HL-60/S4 treated with retinoic acid at 250 ng/mL for 4 days and 3 days (cell line): ENCODE results near the gene STXBP2.
"Not testable (repeated sequence)": the region's sequence is repeated elsewhere in the genome, so short reads cannot be mapped to it uniquely, and the experiment has no call there.

ENCODE experiments used
- in situ Hi-C: fragments of 300-500 bp; cut with MboI; formaldehyde crosslinking; loops from 2 replicates; pipeline ENCODE4 v1.7.0; 2022; ENCODE audit warnings: low sequenced_read_pairs

STXBP2 gene

DNA sequence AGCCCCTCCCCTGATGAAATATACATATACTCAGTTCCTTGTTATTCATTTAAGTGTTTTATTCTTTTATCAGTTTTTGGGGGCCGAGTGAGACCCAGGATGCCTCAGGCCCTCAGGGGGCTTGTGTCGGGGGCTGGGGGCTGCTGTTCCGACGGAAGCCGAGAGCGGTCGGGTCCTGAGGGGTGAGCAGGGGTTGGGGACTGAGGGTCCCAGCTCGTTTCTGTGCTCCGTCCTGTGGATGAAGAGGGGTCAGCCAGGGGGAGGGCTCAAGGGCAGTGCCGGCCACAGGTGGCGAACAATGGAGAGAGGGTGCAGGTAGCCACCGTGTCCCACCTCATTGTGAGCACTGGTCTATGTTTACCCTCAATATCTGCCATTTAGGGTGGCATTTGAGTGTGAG, 5.3 kb upstream of the STXBP2 start:
- in situ Hi-C loops = no loop called here

DNA sequence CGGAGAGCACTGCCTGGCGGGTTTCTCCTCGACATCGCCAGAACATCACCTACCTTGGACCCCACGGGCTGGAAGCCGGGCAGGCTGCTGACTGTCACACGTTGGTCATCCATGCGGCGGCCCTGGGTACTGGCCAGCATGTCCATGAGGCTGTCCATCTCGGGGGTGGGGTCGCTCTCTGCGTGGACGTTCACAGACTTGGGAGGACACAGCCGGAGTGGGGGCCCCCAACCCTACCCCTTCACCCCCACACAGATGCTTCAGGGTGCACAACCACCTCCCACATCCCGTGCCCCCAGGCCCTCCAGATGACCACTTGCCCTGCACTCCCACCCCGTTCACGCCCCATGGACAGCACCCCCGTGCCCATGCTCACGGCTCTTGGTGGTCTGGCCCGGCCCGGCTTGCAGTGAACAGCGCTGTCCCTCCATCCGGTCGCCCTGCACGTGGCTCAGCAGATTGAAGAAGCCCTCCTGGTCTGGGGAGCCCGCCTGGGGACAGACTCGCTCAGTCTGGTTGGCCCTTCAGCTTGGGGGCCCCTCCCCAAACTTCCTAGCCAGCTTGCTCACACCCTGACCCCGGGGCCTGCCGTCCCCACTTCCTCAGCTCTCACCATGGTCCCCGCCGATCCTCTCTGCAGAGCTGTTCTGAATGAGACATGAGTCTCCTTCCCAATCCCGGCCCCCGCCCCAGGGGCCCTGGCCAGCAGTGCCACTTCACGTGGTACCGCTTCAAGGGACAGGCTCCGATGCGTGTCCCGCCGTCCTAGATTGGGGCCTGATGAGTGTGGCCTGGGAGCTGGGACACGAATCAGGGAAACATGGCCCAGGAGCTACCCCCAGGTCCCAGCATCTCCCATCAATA, 4.3 kb upstream of the STXBP2 start:
- in situ Hi-C loops = no loop called here

DNA sequence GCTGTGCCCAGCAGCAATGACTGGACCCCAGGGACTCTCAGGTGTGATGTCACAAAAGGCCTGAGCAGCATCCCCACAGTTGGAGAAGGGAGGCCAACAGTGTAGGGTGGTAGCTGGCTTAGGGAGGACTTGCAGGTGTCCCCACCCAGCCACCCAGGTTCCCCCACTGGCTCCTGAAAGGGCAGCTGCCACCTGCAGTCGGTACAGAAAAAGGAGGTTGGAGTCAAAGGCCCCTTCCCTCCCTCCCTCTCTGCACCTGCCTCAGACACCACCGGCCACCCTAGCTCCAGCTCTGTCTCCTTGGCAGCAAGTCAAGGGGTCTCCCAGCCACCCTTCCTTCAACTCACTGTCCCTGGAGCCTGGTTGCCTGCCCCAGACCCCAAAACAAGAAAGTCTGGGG, 3.2 kb upstream of the STXBP2 start, which contains the start of gene PCP2:
Gene PCP2 (minus strand): TSS at position 22 of the 400 bp plus-strand sequence. CDS start 262 bp downstream, outside the sequence.
- in situ Hi-C loops = no loop called here

GRCh38 chr19:7635670-7636069, 1.2 kb upstream of the STXBP2 start:
- in situ Hi-C loops = no loop called here

- in situ Hi-C loops = no loop called here
Observed at GRCh38 chr19:7636317-7636690, 606 bp upstream of the STXBP2 start.

DNA sequence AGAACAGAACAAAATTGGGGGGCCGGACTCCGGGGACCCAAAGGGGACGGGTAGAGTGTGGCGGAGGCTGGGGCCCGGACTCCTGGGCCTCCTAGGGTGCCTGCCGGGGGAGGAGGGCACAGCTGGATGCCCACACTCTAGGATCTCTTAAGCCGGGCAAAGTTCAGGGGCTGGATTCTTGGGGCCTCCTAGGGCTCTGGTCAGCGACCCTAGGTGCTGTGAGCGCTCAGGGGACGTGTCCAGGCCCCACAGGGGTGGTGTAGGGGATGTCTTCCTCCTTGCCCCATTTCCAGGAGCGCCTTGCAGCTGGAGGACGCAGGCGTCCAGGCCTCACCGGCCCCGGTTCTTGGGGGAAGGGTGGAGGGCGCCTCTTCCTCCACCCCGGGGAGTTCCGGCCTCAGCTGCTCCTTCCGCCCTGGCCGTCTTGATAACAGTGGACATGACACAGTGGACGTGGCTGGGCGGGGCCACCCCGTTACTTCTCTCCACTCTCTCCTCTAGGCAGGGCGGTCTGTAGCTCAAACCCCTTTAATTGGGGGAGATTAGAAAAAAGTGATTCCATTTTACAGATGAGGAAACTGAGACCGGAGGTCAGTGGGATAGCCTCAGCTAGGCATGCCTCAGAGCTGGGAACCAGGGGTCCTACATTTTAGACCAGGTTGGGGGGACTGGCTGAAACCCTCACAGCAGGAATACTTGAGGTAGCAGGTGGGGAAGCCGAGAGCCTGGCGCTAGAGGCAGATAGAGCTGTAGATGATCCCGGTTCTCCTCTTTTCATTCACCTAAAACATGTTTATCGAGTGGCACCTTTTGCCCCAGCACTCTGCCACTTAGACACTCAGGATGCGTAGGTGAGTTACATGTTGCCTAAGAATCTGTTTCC, 705 bp downstream of the STXBP2 start:
- in situ Hi-C loops = no loop called here

DNA sequence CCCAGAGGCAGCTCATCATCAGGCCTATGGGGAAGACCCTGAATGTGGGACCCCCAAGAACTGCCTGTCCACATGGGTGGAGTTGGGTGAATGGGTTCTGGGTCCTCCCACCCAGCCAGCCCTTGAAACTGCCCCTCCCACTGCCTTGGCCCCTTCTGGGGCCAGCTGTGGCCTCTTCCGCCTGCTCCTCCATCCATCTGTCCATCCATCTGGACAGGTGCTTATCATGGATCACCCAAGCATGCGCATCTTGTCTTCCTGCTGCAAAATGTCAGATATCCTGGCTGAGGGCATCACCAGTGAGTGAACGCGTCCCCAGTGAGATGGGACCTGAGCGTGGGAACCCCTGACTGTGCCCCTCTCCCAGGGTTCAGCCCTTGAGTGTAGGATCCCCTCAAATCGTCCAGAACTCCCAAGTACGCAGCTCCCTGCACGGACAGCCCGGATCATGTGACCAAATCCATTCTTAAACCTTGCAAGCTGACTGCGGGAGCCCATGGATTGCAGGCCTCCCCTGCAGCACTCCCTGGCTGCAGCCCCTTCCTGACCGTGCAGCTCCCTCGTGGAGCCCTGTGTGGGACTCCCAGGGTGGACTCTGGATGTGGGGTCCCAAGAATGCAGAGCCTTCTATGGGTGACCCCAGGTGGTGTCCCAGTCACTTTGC, 2.0 kb downstream of the STXBP2 start:
- in situ Hi-C loops = no loop called here

DNA sequence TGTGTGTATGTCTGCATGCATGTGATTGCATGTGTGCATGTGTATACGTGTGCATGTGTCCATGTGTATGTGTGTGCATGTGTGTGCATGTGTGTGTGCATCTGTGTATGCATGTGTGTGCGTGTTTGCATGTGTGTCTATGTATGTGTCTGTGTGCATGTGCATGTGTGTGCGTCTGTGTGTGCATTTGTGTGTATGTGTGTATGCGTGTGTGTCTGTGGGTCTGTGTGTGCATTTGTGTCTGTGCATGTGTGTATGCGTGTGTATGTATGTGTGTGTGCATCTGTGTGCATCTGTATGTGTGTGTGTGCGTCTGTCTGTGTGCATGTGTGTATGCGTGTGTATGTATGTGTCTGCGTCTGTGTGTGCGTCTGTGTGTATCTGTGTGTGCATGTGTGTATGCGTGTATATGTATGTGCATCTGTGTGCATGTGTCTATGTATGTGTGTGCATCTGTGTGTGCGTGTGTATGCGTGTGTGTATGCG, 3.0 kb downstream of the STXBP2 start:
- in situ Hi-C loops = no loop called here

DNA sequence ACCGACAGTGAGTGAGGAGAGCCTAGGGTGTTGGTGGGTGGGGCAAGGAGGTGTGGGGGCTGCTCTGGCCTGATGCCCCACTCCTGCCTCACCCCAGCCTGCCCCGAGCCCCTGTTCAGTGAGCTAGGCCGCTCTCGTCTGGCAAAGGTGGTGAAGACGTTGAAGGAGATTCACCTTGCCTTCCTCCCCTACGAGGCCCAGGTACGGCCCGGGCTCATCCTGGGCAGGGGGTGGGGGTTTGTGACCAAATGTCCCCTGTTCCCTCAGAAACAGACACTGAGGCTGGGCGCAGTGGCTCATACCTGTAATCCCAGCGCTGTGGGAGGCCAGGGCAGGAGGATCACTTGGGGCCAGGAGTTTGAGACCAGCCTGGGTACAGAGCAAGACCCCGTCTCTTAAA, 3.9 kb downstream of the STXBP2 start:
- in situ Hi-C loops = no loop called here

DNA sequence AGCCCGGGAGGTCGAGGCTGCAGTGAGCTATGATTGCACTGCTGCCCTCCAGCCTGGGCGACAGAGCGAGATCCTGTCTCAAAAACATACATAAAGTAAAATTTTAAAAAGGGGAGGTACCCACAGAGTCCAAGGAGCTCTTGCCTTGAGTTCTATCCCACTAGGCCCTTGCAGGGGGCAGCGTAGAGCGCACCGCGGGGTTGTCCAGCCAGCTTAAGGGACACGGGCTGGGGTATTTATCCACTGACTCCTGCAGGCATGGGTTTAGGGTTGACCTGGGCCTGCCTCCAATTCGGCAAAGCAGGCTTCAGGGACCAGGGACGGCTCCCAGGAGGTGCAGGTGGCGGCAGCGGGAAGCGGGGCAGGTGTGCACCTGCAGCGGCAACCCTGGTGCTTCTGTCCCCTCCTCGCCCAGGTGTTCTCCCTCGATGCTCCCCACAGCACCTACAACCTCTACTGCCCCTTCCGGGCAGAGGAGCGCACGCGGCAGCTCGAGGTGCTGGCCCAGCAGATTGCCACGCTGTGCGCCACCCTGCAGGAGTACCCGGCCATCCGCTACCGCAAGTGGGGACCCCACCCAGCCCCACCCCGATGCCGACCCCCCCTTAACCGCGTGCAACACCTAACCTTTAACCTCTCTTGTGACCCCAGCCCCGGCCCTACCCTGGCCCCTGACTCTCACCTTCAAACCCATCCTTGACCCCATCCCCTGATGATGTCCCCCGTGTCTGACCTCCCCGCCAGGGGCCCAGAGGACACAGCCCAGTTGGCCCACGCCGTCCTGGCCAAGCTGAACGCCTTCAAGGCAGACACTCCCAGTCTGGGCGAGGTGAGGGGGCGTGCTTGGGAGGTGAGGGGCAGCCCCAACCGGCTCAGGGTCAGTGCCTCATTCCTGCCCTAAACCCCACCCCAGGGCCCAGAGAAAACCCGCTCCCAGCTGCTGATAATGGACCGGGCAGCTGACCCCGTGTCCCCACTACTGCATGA, 4.7 kb downstream of the STXBP2 start:
- in situ Hi-C loops = no loop called here

GRCh38 chr19:7642295-7643030, 5.6 kb downstream of the STXBP2 start:
- in situ Hi-C loops = no loop called here

- in situ Hi-C loops = no loop called here
Observed at GRCh38 chr19:7643031-7643415, 6.1 kb downstream of the STXBP2 start.

GRCh38 chr19:7643629-7644549, 7.0 kb downstream of the STXBP2 start:
- in situ Hi-C loops = not testable (repeated sequence)

DNA sequence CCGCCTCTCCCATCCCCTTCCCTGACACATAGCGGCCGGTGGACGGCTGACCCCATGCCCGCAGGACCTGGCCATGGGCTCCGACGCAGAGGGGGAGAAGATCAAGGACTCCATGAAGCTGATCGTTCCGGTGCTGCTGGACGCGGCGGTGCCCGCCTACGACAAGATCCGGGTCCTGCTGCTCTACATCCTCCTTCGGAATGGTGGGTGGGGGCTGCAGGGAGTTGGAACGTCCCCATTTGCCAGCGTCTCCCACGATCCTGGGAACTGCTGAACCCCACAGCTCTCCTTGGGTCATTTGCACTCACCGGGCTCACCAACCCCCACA, 7.6 kb downstream of the STXBP2 start:
- in situ Hi-C loops = no loop called here

DNA sequence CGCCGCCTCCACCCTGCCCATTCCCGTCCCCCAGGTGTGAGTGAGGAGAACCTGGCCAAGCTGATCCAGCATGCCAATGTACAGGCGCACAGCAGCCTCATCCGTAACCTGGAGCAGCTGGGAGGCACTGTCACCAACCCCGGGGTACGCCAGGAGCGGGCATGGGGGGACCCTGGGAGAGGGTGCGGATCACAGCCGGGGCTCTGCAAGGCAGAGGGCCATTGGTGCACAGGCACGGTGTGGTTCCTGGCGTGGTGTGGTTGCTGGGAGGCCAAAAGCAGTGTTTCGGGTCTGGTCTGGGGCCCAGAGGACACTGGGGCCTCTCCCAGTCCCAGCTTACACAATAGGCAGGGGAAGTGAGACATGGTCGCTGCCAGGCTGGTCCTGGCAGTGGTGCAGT, 8.3 kb downstream of the STXBP2 start:
- in situ Hi-C loops = no loop called here

DNA sequence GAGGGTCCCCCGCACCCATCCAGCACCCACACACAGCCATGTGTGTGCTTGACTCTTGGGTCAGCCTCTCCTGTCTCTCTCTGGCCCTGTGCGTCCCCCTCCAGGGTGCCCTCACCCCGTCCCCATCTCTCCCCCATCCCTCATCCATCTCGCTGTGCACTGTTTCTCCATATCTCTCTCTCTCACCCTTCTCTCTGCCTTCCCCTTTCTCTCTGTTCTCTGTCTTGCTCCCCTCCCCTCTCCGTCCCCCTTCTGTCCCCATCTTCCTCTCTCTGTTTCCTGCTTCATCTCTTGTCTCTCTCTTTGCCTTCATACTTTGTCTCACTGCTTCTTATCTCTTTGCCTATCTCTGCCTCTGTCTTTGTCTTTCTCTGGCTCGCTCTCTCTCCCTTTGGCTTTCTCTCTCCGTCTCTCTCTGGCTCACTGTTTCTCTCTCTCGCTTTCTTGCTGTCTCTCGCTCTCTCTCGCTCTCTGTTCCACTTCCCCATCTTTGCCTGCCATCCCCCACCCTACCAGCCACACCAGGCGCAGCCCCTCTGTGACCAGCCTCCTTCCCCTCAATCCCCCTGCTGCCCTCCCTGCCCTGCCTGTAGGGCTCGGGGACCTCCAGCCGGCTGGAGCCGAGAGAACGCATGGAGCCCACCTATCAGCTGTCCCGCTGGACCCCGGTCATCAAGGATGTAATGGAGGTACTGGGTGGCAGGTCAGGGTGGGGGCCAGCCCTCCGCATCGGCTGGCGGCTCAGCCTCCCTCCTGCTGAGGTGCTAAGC, 8.9 kb downstream of the STXBP2 start:
- in situ Hi-C loops = no loop called here

DNA sequence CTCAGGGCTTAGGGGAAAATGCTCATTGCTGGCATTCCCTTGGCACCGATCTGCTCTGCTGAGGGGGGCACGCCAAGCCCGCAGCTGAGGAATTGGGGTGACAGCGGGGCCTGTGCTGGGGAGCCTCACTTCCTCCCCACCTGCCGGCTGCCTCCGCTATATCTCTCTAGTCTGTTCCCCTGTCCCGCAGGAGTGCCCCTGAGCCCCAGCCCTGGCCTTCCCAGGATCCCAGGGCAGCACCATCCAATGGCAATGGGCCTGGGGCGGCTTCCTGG, 9.5 kb downstream of the STXBP2 start:
- in situ Hi-C loops = no loop called here

DNA sequence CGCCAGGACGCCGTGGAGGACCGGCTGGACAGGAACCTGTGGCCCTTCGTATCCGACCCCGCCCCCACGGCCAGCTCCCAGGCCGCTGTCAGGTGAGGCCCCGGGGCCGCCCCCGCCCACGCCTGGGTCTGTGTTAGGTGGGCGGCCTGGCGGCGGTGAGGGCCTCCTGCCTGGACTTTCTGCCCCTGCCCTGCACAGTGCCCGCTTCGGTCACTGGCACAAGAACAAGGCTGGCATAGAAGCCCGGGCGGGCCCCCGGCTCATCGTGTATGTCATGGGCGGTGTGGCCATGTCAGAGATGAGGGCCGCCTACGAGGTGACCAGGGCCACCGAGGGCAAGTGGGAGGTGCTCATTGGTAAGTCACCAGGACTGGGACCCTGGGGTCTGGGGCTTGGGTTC, 10.2 kb downstream of the STXBP2 start:
- in situ Hi-C loops = no loop called here
